ENCODE measurements around the gene C16orf74.

Gene C16orf74

GRCh38 chr16:85789773-85790172 is 38.9 kb upstream of the C16orf74 start:
- Histone ChIP-seq H3K9me2 (replicated peaks; ENCODE audit: control insufficient read depth, low read length) (no peaks in the 10 kb centered on the region), H3K36me3 (ENCODE audit: control insufficient read depth, low read length) (peaks cover 80% of the 10 kb centered on the region), H3F3A (ENCODE audit: control insufficient read depth, insufficient read depth) (no peaks in the 10 kb centered on the region), H3K4me3 (ENCODE audit: low read length) (no peak overlapping the region), H3K27ac (ENCODE audit: low read depth, low read length) (no peak overlapping the region), H3K4me1 (ENCODE audit: control insufficient read depth, low read length) (no peaks in the 10 kb centered on the region), H3K9me3 (ENCODE audit: control insufficient read depth, insufficient read depth, low read length) (no peaks in the 10 kb centered on the region), H4K20me1 (ENCODE audit: control insufficient read depth, insufficient read depth, low read depth, low read length) (no peaks in the 10 kb centered on the region; the same call in 1 of the 2 replicates), H3K4me2 (ENCODE audit: low read length) (no peak overlapping the region), H3K79me2 (ENCODE audit: control insufficient read depth, low read length) (peaks cover 70% of the 10 kb centered on the region), H3K27me3 (ENCODE audit: control insufficient read depth, low read length) (no peaks in the 10 kb centered on the region)
- TF ChIP-seq CTCF (IDR thresholded peaks at IDR 0.05; ENCODE audit: low read depth, low read length, poor library complexity, severe bottlenecking) (no peak), EZH2phosphoT487 (IDR thresholded peaks at IDR 0.05; ENCODE audit: borderline replicate concordance, low read length) (no peak)

- Histone ChIP-seq H3K27me3 (ENCODE audit: control insufficient read depth, low read length) (no peaks in the 10 kb centered on the region), H3F3A (ENCODE audit: control insufficient read depth, insufficient read depth) (no peaks in the 10 kb centered on the region), H3K4me1 (ENCODE audit: control insufficient read depth, low read length) (no peaks in the 10 kb centered on the region), H4K20me1 (ENCODE audit: control insufficient read depth, insufficient read depth, low read depth, low read length) (no peaks in the 10 kb centered on the region; the same call in 1 of the 2 replicates), H3K79me2 (ENCODE audit: control insufficient read depth, low read length) (peaks cover 65% of the 10 kb centered on the region), H3K9me2 (replicated peaks; ENCODE audit: control insufficient read depth, low read length) (no peaks in the 10 kb centered on the region), H3K4me2 (ENCODE audit: low read length) (no peak overlapping the region), H3K27ac (ENCODE audit: low read depth, low read length) (no peak overlapping the region), H3K9me3 (ENCODE audit: control insufficient read depth, insufficient read depth, low read length) (no peaks in the 10 kb centered on the region), H3K4me3 (ENCODE audit: low read length) (no peak overlapping the region), H3K36me3 (ENCODE audit: control insufficient read depth, low read length) (peaks cover 73% of the 10 kb centered on the region)
- TF ChIP-seq EZH2phosphoT487 (IDR thresholded peaks at IDR 0.05; ENCODE audit: borderline replicate concordance, low read length) (no peak), CTCF (IDR thresholded peaks at IDR 0.05; ENCODE audit: low read depth, low read length, poor library complexity, severe bottlenecking) (no peak)
These were observed 37.9 kb upstream of the C16orf74 start for GRCh38 chr16:85788819-85789218.

- Histone ChIP-seq H3K4me2 (ENCODE audit: low read length) (no peak overlapping the region), H3K27ac (ENCODE audit: low read depth, low read length) (no peak overlapping the region), H4K20me1 (ENCODE audit: control insufficient read depth, insufficient read depth, low read depth, low read length) (no peaks in the 10 kb centered on the region), H3K9me3 (ENCODE audit: control insufficient read depth, insufficient read depth, low read length) (no peaks in the 10 kb centered on the region), H3K27me3 (ENCODE audit: control insufficient read depth, low read length) (no peaks in the 10 kb centered on the region), H3K4me3 (ENCODE audit: low read length) (no peak overlapping the region), H3K9me2 (replicated peaks; ENCODE audit: control insufficient read depth, low read length) (no peaks in the 10 kb centered on the region), H3K36me3 (ENCODE audit: control insufficient read depth, low read length) (peaks cover 59% of the 10 kb centered on the region), H3K4me1 (ENCODE audit: control insufficient read depth, low read length) (no peaks in the 10 kb centered on the region), H3K79me2 (ENCODE audit: control insufficient read depth, low read length) (peaks cover 38% of the 10 kb centered on the region), H3F3A (ENCODE audit: control insufficient read depth, insufficient read depth) (no peaks in the 10 kb centered on the region)
- no peak for TF ChIP-seq EZH2phosphoT487 (IDR thresholded peaks at IDR 0.05; ENCODE audit: borderline replicate concordance, low read length)
- TF ChIP-seq CTCF (IDR thresholded peaks at IDR 0.05; ENCODE audit: low read depth, low read length, poor library complexity, severe bottlenecking): no peak
These were observed 35.0 kb upstream of the C16orf74 start for GRCh38 chr16:85785927-85786326.
